Frontal cortex (tissue), 4 donors: Measurements from ENCODE around the gene SHE. TPM values are rescaled to one million over a fixed set of nuclear protein-coding genes. Genes with fewer than 3 reads are reported as not detected.
A peak's percentile ranks its signal among the peaks of the same experiment; 100 is the strongest.
"Not testable (repeated sequence)": the region's sequence is repeated elsewhere in the genome, so short reads cannot be mapped to it uniquely, and the experiment has no call there.

Experiments
- DNase-seq, 2 donors: peaks; one replicate each; pipeline ENCODE4 v3.0.0; 2012; ENCODE audit warnings: low spot score in 2 of 2
- FAIRE-seq: peaks from 2 replicates; lab custom pipeline; 2012; peaks lifted over from hg19 to GRCh38; lab: Jason Lieb, UNC
- total RNA-seq: library from RNA; depleted of rRNA; stranded (reverse); fragments of >200 nt; gene quantifications from one replicate; pipeline ENCODE4 v1.2.3, GENCODE V29; 2014
- donor health status: control.
- donor health status: control.
- donor health status: control.

Gene SHE
- 2.0 TPM for total RNA-seq

GRCh38 chr1:154502066-154502743 is at the start of gene SHE, which contains the start of gene TDRD10:
Gene SHE, minus strand, starts transcription at chr1:154502412. Its CDS starts 386 bp downstream, at chr1:154502026.
Gene TDRD10, plus strand, starts transcription at chr1:154502219. Its CDS starts 4,685 bp downstream, at chr1:154506904.
- no peak for FAIRE-seq
- peak; percentile 28 to 42 for DNase-seq

GRCh38 chr1:154551474-154551873 is 49.3 kb upstream of the SHE start:
- FAIRE-seq (no peak), DNase-seq (no peak)

GRCh38 chr1:154550657-154551056 is 48.4 kb upstream of the SHE start:
- no peak for FAIRE-seq
- DNase-seq, result no peak

GRCh38 chr1:154550070-154550469 is 47.9 kb upstream of the SHE start:
- DNase-seq, result no peak
- FAIRE-seq, result no peak

GRCh38 chr1:154549202-154549770 is 47.1 kb upstream of the SHE start:
- DNase-seq (no peak), FAIRE-seq (no peak)

- FAIRE-seq, result no peak
Observed at GRCh38 chr1:154548028-154548427, 45.8 kb upstream of the SHE start.

GRCh38 chr1:154547105-154547732 is 45.0 kb upstream of the SHE start:
- DNase-seq (no peak), FAIRE-seq (no peak)

More at GRCh38 chr1:154548028-154548427, 45.8 kb upstream of the SHE start:
- no peak for DNase-seq

GRCh38 chr1:154546264-154547063 is 44.3 kb upstream of the SHE start:
- FAIRE-seq, result no peak
- DNase-seq, result peak in 1 of 2 donors; percentile 71

- no peak for DNase-seq
- FAIRE-seq, result no peak
Observed at GRCh38 chr1:154541231-154541630, 39.0 kb upstream of the SHE start.

GRCh38 chr1:154539486-154540483 is 37.6 kb upstream of the SHE start:
- FAIRE-seq, result no peak
- no peak for DNase-seq

GRCh38 chr1:154536570-154536969 is 34.4 kb upstream of the SHE start:
- DNase-seq (no peak), FAIRE-seq (no peak)

GRCh38 chr1:154533952-154534844 is 32.0 kb upstream of the SHE start:
- FAIRE-seq, result no peak
- DNase-seq, result peak in 1 of 2 donors; percentile 30

- not testable (repeated sequence) for DNase-seq, FAIRE-seq
Observed at GRCh38 chr1:154531950-154532349, 29.7 kb upstream of the SHE start.

- no peak for DNase-seq
- FAIRE-seq, result no peak
Observed at GRCh38 chr1:154529308-154529707, 27.1 kb upstream of the SHE start.

- no peak for FAIRE-seq
- no peak for DNase-seq
Observed at GRCh38 chr1:154527192-154527591, 25.0 kb upstream of the SHE start.

- no peak for DNase-seq
- no peak for FAIRE-seq
Observed at GRCh38 chr1:154524881-154525280, 22.7 kb upstream of the SHE start.

- DNase-seq (no peak), FAIRE-seq (no peak)
Observed at GRCh38 chr1:154521695-154522094, 19.5 kb upstream of the SHE start.

GRCh38 chr1:154520333-154520732 is 18.1 kb upstream of the SHE start:
- DNase-seq (no peak), FAIRE-seq (no peak)
